HG02763 (cell line): ENCODE measurements around the gene KLHL26.
A peak's percentile ranks its signal among the peaks of the same experiment; 100 is the strongest.

ENCODE experiments used
- ATAC-seq: cut with Tn5 transposase; IDR thresholded peaks from one replicate; pipeline ENCODE4 v1.9.1; 2021; ENCODE audit warnings: mild to moderate bottlenecking, moderate library complexity; ENCODE audit not compliant: unreplicated experiment

KLHL26 gene

GRCh38 chr19:18683109-18683957 is 46.5 kb downstream of the KLHL26 start, which contains the start of gene CRTC1:
Gene CRTC1 (plus strand): TSS chr19:18683680. CDS start chr19:18683703, 23 bp downstream.
- peak; percentile 79 for ATAC-seq

GRCh38 chr19:18683958-18684641 is 47.3 kb downstream of the KLHL26 start:
- no peak for ATAC-seq

GRCh38 chr19:18684642-18684993 is 47.8 kb downstream of the KLHL26 start:
- no peak for ATAC-seq

- no peak for ATAC-seq
Observed at GRCh38 chr19:18685597-18686190, 48.9 kb downstream of the KLHL26 start.

- no peak for ATAC-seq
Observed at GRCh38 chr19:18687740-18688465, 51.1 kb downstream of the KLHL26 start.

GRCh38 chr19:18696023-18696422 is 59.2 kb downstream of the KLHL26 start:
- no peak for ATAC-seq

GRCh38 chr19:18697680-18698079 is 60.9 kb downstream of the KLHL26 start:
- ATAC-seq = no peak

- ATAC-seq = no peak
Observed at GRCh38 chr19:18698321-18699167, 61.7 kb downstream of the KLHL26 start.

GRCh38 chr19:18699403-18700054 is 62.7 kb downstream of the KLHL26 start:
- ATAC-seq = no peak

- ATAC-seq = peak; percentile 55
Observed at GRCh38 chr19:18700501-18701249, 63.8 kb downstream of the KLHL26 start.

GRCh38 chr19:18701250-18701608 is 64.4 kb downstream of the KLHL26 start:
- peak; percentile 13 for ATAC-seq

- no peak for ATAC-seq
Observed at GRCh38 chr19:18704054-18704453, 67.2 kb downstream of the KLHL26 start.

- no peak for ATAC-seq
Observed at GRCh38 chr19:18704971-18705370, 68.1 kb downstream of the KLHL26 start.

GRCh38 chr19:18708452-18709231 is 71.8 kb downstream of the KLHL26 start:
- ATAC-seq = no peak

- ATAC-seq = no peak
Observed at GRCh38 chr19:18709546-18709945, 72.7 kb downstream of the KLHL26 start.

GRCh38 chr19:18710186-18710585 is 73.4 kb downstream of the KLHL26 start:
- no peak for ATAC-seq

- ATAC-seq = no peak
Observed at GRCh38 chr19:18710996-18711751, 74.3 kb downstream of the KLHL26 start.

- ATAC-seq = no peak
Observed at GRCh38 chr19:18711893-18712292, 75.1 kb downstream of the KLHL26 start.
